Measurements from ENCODE around the gene TLR1. TPM values are rescaled to one million over a fixed set of nuclear protein-coding genes. Genes with fewer than 3 reads are reported as not detected.
"Not testable (repeated sequence)": the region's sequence is repeated elsewhere in the genome, so short reads cannot be mapped to it uniquely, and the experiment has no call there.

TLR1 gene
- total RNA-seq, 1 donor from 2014 or later, result 3.1 TPM

GRCh38 chr4:38774181-38774955, 30.2 kb downstream of the TLR1 start:
- Mint-ChIP-seq H3K36me3 (ENCODE audit: insufficient read depth) (peaks cover 6% of the 10 kb centered on the region), H3K4me1 (ENCODE audit: low read depth) (peaks cover 1% of the 10 kb centered on the region), H3K9me3 (ENCODE audit: low read depth) (peaks cover 16% of the 10 kb centered on the region), H3K27ac (no peak overlapping the region), H3K4me3 (ENCODE audit: low read depth) (no peak overlapping the region), H3K27me3 (no peaks in the 10 kb centered on the region)
- DNase-seq (ENCODE audit: low spot score, unreplicated experiment), result no peak
- no peak for TF ChIP-seq CTCF (IDR thresholded peaks at IDR 0.05; ENCODE audit: unreplicated experiment)

GRCh38 chr4:38770281-38770680, 34.3 kb downstream of the TLR1 start:
- H3K27me3 Mint-ChIP-seq, result not testable (repeated sequence)

GRCh38 chr4:38769857-38770256, 34.7 kb downstream of the TLR1 start:
- no peak for DNase-seq (ENCODE audit: low spot score, unreplicated experiment)
- Mint-ChIP-seq H3K36me3 (ENCODE audit: insufficient read depth) (peaks cover 6% of the 10 kb centered on the region), H3K9me3 (ENCODE audit: low read depth) (peaks cover 11% of the 10 kb centered on the region), H3K27me3 (no peaks in the 10 kb centered on the region), H3K4me1 (ENCODE audit: low read depth) (no peaks in the 10 kb centered on the region), H3K4me3 (ENCODE audit: low read depth) (no peak overlapping the region), H3K27ac (no peak overlapping the region)
- no peak for TF ChIP-seq CTCF (IDR thresholded peaks at IDR 0.05; ENCODE audit: unreplicated experiment)

More at GRCh38 chr4:38770281-38770680, 34.3 kb downstream of the TLR1 start:
- peaks cover 11% of the 10 kb centered on the region for H3K9me3 Mint-ChIP-seq (ENCODE audit: low read depth)
- not testable (repeated sequence) for DNase-seq (ENCODE audit: low spot score, unreplicated experiment); H3K4me1 Mint-ChIP-seq (ENCODE audit: low read depth); H3K36me3 Mint-ChIP-seq (ENCODE audit: insufficient read depth); H3K27ac Mint-ChIP-seq; H3K4me3 Mint-ChIP-seq (ENCODE audit: low read depth)

GRCh38 chr4:38769441-38769840, 35.1 kb downstream of the TLR1 start:
- Mint-ChIP-seq H3K9me3 (ENCODE audit: low read depth) (peaks cover 9% of the 10 kb centered on the region), H3K36me3 (ENCODE audit: insufficient read depth) (peaks cover 4% of the 10 kb centered on the region), H3K27me3 (no peaks in the 10 kb centered on the region), H3K27ac (no peak overlapping the region), H3K4me3 (ENCODE audit: low read depth) (no peak overlapping the region), H3K4me1 (ENCODE audit: low read depth) (no peaks in the 10 kb centered on the region)
- DNase-seq (ENCODE audit: low spot score, unreplicated experiment), result no peak
- no peak for TF ChIP-seq CTCF (IDR thresholded peaks at IDR 0.05; ENCODE audit: unreplicated experiment)

GRCh38 chr4:38768968-38769394, 35.6 kb downstream of the TLR1 start:
- TF ChIP-seq CTCF (IDR thresholded peaks at IDR 0.05; ENCODE audit: unreplicated experiment), result no peak
- Mint-ChIP-seq H3K9me3 (ENCODE audit: low read depth) (peaks cover 5% of the 10 kb centered on the region), H3K4me1 (ENCODE audit: low read depth) (no peaks in the 10 kb centered on the region), H3K36me3 (ENCODE audit: insufficient read depth) (no peaks in the 10 kb centered on the region), H3K27me3 (no peaks in the 10 kb centered on the region), H3K4me3 (ENCODE audit: low read depth) (no peak overlapping the region), H3K27ac (no peak overlapping the region)
- no peak for DNase-seq (ENCODE audit: low spot score, unreplicated experiment)

GRCh38 chr4:38766940-38767339, 37.7 kb downstream of the TLR1 start:
- not testable (repeated sequence) for DNase-seq (ENCODE audit: low spot score, unreplicated experiment); H3K9me3 Mint-ChIP-seq (ENCODE audit: low read depth); H3K4me1 Mint-ChIP-seq (ENCODE audit: low read depth); H3K4me3 Mint-ChIP-seq (ENCODE audit: low read depth); H3K27ac Mint-ChIP-seq; H3K27me3 Mint-ChIP-seq; H3K36me3 Mint-ChIP-seq (ENCODE audit: insufficient read depth)

Data from progenitor cell of endocrine pancreas (in vitro differentiated cells).